Stimulated activated CD4-positive, alpha-beta T cell treated with anti-CD3 and anti-CD28 coated beads, Interleukin-1b, Interleukin-23, amount 100 ng/mL, for 4 hours (primary cell): ENCODE measurements around the gene ANTXR1.

ENCODE experiments used
- DNase-seq, 2 donors: peaks; one replicate each; pipeline ENCODE4 v3.0.0-alpha.2; 2020; ENCODE audit warnings: low read depth in 2 of 2

ANTXR1 gene

GRCh38 chr2:69013142-69013839 lies at the start of gene ANTXR1:
Gene ANTXR1 (plus strand): TSS chr2:69013179. CDS start chr2:69013500, 321 bp downstream.
- no peak for DNase-seq

GRCh38 chr2:68964282-68964681 lies 48.7 kb upstream of the ANTXR1 start:
- DNase-seq, result no peak

DNA sequence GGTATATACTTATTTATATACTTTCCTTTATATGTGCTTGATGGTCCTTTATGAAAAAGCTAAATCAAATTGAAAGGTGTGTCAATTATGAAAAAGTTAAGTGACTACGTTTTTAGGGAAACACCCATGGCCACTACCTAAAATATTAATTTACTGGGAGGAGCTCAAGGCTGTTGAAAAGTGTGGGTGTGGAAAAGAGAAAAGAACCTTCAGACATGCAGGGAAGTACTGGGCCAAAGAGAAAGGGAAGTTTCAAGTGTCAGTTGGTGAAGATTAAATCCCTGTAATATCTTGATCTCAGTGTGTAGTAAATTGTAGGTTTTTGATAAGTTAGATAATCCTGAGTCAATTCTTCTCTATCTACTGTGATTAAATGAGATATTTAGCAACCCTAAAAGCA lies 44.8 kb upstream of the ANTXR1 start:
- no peak for DNase-seq

DNA sequence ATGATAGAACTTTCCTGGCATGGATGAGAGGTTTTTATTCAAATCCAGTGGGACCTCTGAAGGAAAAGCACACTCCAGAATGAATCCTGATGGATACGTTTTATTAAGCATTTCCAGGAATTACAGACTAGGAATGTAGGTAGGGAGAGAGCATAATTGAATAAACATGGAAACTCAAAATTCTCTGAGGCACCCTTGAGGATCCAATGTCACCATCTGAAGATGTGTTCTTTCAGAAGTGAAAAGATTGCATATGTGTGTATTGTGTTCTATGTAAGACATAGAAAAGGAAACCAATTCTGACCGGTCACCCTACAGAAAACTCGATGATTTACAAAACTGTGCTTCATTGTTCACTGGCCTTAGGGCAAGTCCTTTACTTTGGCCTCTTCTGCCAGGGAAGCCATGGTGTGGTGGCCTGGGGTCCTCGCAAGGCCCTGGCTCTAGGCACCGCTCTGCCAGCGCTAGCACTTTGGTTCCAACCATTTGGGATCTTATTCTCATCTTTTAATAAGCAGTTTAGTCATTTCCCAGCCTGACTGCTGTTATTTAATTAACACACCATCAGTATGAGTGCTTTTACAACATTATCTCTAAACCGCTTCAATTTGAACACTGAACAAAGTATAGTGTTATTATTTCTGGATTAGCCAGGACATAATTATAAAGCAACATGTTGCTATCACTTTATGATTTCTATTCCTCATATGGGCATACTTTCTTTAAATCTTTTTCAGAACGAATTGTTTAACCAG lies 43.1 kb upstream of the ANTXR1 start:
- DNase-seq, result no peak

- DNase-seq, result no peak
Observed at GRCh38 chr2:68970566-68971265, 42.3 kb upstream of the ANTXR1 start.

- no peak for DNase-seq
Observed at GRCh38 chr2:68971591-68972231, 41.3 kb upstream of the ANTXR1 start.

DNA sequence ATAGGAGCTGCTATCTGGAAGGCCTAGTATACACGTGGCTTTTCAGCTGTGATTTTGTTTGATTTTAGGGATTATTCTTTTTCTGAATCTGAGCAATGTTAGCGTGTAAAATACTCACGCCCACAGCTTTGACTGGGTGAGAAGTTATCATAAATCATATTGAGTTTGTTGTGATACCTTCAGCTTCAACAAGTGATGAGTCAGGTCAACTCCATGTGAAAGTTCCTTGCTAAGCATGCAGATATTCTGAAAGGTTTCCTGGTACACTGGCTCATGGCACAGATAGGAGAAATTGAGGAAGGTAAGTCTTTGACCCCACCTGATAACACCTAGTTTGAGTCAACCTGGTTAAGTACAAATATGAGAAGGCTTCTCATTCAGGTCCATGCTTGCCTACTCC lies 38.7 kb upstream of the ANTXR1 start, which contains the start of gene GKN1:
Gene GKN1 (plus strand): TSS at position 386 of the 400 bp plus-strand sequence. CDS start 42 bp downstream, outside the sequence.
- DNase-seq, result no peak

GRCh38 chr2:68974946-68975665 lies 37.9 kb upstream of the ANTXR1 start:
- DNase-seq, result no peak

DNA sequence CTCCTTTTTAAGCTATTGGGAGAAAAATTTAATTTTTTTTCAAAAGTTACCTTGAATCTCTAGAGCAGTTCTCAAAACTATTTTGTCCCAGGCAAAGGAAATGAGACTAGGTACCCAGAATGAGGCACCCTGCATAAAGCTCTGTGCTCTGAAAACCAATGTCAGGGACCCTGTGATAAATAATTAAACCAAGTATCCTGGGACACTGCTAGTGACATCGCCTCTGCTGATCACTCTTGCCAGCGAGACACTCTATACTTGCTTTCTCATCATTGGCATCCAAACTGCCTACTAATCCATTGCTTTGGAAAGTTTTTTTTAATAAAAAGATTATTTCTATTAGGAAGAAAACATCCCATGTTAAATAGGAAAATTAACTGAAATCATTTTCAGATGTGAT lies 37.1 kb upstream of the ANTXR1 start:
- DNase-seq, result no peak

- DNase-seq, result no peak
Observed at GRCh38 chr2:68977453-68977852, 35.5 kb upstream of the ANTXR1 start.

DNA sequence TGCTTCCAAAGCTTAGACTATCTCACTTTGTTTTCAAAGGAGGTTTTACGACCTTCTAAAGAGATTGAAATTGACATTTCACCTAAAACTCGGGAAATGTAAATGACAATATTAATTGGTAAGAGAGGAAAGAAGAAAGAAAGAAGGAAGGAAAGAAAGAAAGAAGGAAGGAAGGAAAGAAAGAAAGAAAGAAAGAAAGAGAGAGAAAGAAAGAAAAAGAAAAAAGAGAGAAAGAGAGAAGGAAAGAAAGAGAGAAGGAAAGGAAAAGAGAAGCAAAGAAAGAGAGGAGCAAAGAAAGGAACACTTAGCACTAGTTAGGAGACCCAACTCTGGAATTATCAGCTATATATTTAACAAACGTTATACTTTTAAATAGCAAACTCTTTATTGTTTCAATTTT lies 34.9 kb upstream of the ANTXR1 start:
- DNase-seq, result no peak

GRCh38 chr2:68980956-68981355 lies 32.0 kb upstream of the ANTXR1 start:
- no peak for DNase-seq

- no peak for DNase-seq
Observed at GRCh38 chr2:68987021-68987503, 25.9 kb upstream of the ANTXR1 start.

GRCh38 chr2:68989035-68989434 lies 23.9 kb upstream of the ANTXR1 start:
- DNase-seq, result no peak

- DNase-seq, result no peak
Observed at GRCh38 chr2:68992341-68992740, 20.6 kb upstream of the ANTXR1 start.

- DNase-seq, result no peak
Observed at GRCh38 chr2:68992933-68993332, 20.0 kb upstream of the ANTXR1 start.

GRCh38 chr2:68993660-68994059 lies 19.3 kb upstream of the ANTXR1 start:
- no peak for DNase-seq

- DNase-seq, result no peak
Observed at GRCh38 chr2:68994864-68995263, 18.1 kb upstream of the ANTXR1 start.

DNA sequence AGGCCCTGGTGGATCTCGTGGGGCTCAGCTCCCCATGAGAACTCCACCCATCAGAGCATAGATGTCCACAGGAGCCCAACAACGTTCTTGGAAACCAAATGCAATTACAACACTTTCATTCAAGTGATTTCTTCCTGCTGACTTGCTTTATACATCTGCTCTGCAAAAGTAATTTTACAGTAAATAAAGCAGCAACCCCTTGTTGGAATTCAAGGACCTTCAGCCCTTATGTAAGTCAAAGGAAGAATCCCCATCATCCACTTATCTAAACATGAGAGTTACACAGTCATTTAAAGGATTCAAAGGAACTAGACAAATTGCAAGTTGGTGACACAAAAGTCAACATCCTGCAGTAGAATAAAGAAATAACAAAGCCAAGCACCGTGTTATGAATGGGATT lies 17.1 kb upstream of the ANTXR1 start:
- DNase-seq, result no peak

DNA sequence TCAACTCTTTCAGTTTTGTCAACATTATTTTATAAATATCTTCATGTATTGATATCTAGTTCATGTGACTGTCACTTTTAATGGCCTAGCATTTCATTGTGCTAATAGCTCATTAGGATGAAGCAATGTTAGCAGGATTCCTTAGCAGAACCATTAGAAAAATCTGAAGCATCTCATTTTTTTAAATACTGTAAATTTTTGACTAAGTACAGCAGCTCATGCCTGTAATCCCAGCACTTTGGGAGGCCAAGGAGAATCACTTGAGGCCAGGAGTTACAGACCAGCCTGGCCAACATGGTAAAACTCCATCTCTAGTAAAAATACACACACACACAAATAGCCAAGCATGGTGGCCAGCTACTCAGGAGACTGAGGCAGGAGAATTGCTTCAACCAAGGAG lies 15.6 kb upstream of the ANTXR1 start:
- DNase-seq, result no peak

GRCh38 chr2:69001879-69002278 lies 11.1 kb upstream of the ANTXR1 start:
- DNase-seq, result no peak
